Mononuclear cell (primary cell): Measurements from ENCODE around the gene PJA1. TPM values are rescaled to one million over a fixed set of nuclear protein-coding genes. Genes with fewer than 3 reads are reported as not detected.

Source experiments
- H3K27me3 ChIP-seq: 2 replicates; pipeline ENCODE4 v1.6.0; 2011; ENCODE audit warnings: low read length, control low read depth; ENCODE audit not compliant: insufficient read depth
- H3K4me1 ChIP-seq: 2 replicates; pipeline ENCODE4 v1.5.1; 2011; ENCODE audit warnings: mild to moderate bottlenecking, low read length, control low read depth; ENCODE audit not compliant: insufficient read depth
- H3K4me3 ChIP-seq: 2 replicates; pipeline ENCODE4 v1.5.1; 2011; ENCODE audit warnings: mild to moderate bottlenecking, low read length, moderate library complexity
- H3K9me3 ChIP-seq: 2 replicates; pipeline ENCODE4 v1.5.1; 2011; ENCODE audit warnings: low read depth, mild to moderate bottlenecking, control low read depth, low read length
- total RNA-seq: library from RNA; depleted of rRNA; stranded (reverse); fragments of >200 nt; gene quantifications from one replicate; pipeline ENCODE4 v1.2.3, GENCODE V29; 2012

Gene PJA1, protein sequence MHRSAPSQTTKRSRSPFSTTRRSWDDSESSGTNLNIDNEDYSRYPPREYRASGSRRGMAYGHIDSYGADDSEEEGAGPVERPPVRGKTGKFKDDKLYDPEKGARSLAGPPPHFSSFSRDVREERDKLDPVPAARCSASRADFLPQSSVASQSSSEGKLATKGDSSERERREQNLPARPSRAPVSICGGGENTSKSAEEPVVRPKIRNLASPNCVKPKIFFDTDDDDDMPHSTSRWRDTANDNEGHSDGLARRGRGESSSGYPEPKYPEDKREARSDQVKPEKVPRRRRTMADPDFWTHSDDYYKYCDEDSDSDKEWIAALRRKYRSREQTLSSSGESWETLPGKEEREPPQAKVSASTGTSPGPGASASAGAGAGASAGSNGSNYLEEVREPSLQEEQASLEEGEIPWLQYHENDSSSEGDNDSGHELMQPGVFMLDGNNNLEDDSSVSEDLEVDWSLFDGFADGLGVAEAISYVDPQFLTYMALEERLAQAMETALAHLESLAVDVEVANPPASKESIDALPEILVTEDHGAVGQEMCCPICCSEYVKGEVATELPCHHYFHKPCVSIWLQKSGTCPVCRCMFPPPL
- total RNA-seq, result 15.8 TPM

- Histone ChIP-seq H3K4me1 (no peaks in the 10 kb centered on the region), H3K27me3 (no peaks in the 10 kb centered on the region), H3K4me3 (peak within 1 kb of the TSS; percentile 52), H3K9me3 (no peaks in the 10 kb centered on the region)
Measured at GRCh38 chrX:69165087-69165651, at the start of gene PJA1. TSS of gene PJA1 (minus strand) at chrX:69165453. CDS start at chrX:69163073, 2,380 bp downstream.

DNA sequence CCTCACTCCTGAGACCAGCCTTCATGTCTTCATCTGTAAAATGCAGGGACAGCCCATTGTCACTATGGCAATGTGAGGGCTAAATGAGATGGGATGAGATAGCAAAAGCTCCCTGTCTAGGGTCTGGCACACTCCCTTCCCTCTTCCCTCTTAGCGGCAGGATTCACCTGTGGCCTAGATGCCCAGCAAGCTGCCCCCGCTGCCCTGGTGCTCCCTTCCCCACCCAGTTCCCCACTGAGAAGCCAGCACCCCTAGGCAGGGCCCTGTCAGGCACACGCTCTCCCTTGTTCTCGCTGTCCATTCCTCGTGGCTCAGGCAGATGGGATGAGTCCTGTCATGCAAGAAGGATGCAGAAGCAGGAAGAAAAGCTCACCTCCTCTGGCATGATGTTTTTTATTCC, 49.2 kb upstream of the PJA1 start:
- Histone ChIP-seq H3K4me1 (no peaks in the 10 kb centered on the region), H3K27me3 (no peaks in the 10 kb centered on the region), H3K9me3 (no peaks in the 10 kb centered on the region), H3K4me3 (no peak overlapping the region)

GRCh38 chrX:69211701-69212100, 46.4 kb upstream of the PJA1 start:
- Histone ChIP-seq H3K9me3 (no peaks in the 10 kb centered on the region), H3K27me3 (no peaks in the 10 kb centered on the region), H3K4me1 (no peaks in the 10 kb centered on the region), H3K4me3 (no peak overlapping the region)

GRCh38 chrX:69210581-69210980, 45.3 kb upstream of the PJA1 start:
- no peaks in the 10 kb centered on the region for H3K9me3 ChIP-seq
- no peaks in the 10 kb centered on the region for H3K27me3 ChIP-seq
- no peak overlapping the region for H3K4me3 ChIP-seq
- H3K4me1 ChIP-seq, result no peaks in the 10 kb centered on the region

GRCh38 chrX:69207216-69207615, 42.0 kb upstream of the PJA1 start:
- Histone ChIP-seq H3K9me3 (no peaks in the 10 kb centered on the region), H3K27me3 (no peaks in the 10 kb centered on the region), H3K4me3 (no peak overlapping the region), H3K4me1 (no peaks in the 10 kb centered on the region)

DNA sequence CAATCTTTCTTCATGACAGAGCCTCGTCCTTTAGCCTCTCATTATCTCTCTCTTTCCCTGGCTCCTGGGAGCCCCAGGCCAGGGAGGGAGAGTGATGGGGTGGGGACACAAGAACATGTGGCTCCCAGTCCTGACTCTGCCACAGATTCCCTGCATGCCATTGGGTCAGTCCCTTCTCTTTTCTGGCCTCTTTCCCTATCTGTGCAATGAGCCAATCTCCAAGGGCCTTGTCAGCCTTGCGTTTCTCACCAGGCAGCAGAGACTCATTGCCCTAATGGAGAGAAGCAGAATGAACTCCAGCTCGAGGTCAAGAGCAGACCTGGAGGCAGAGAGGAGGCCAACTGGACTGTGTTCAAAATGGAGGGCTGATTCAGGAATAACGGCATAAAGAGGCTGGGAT, 38.4 kb upstream of the PJA1 start:
- no peaks in the 10 kb centered on the region for H3K27me3 ChIP-seq
- no peak overlapping the region for H3K4me3 ChIP-seq
- no peaks in the 10 kb centered on the region for H3K9me3 ChIP-seq
- no peaks in the 10 kb centered on the region for H3K4me1 ChIP-seq

GRCh38 chrX:69197690-69198089, 32.4 kb upstream of the PJA1 start:
- H3K4me1 ChIP-seq, result no peaks in the 10 kb centered on the region
- H3K9me3 ChIP-seq, result no peaks in the 10 kb centered on the region
- H3K27me3 ChIP-seq, result no peaks in the 10 kb centered on the region
- no peak overlapping the region for H3K4me3 ChIP-seq

DNA sequence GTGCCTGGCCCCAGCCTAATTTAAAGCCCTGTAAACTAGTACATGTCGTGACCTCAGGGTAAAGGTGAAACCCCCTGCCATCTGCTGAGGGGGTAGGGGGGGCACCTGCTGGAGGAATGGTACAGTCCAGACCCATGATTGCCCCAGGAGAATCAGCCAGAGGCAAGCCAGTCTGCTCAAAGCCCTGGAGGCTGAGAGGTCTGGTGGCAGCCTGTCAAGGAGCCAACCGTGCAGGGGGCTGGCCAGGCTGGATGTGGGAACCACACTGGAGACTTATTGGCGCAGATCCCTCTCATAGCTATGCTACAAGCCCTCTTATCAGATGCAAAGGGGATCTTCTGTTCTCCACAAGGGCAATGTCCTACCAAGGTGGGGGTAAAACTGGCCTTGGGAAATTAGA, 31.4 kb upstream of the PJA1 start:
- Histone ChIP-seq H3K4me3 (no peak overlapping the region), H3K27me3 (no peaks in the 10 kb centered on the region), H3K9me3 (no peaks in the 10 kb centered on the region), H3K4me1 (no peaks in the 10 kb centered on the region)

GRCh38 chrX:69195810-69196209, 30.6 kb upstream of the PJA1 start:
- Histone ChIP-seq H3K9me3 (no peaks in the 10 kb centered on the region), H3K4me1 (no peaks in the 10 kb centered on the region), H3K4me3 (no peak overlapping the region), H3K27me3 (no peaks in the 10 kb centered on the region)

DNA sequence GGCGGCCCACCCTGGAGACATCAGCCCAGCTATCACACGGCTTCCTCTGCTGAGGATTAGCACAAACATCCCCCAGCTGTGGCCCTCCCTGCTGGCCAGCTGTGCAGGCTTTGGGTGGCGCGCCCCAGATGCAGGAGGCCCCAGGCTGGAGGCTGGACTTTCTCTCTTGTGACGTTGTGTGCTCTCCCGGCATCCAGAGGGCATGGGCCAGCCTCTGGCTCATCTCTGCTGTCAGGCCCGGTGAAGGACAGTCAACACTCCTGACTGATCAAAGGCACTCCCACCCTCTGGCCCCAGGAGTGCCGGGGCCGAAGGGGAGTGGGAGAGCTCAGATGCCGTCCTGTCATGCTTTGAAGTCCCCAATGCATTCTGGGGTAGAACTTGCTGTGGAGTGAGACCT, 29.9 kb upstream of the PJA1 start:
- Histone ChIP-seq H3K27me3 (no peaks in the 10 kb centered on the region), H3K4me3 (no peak overlapping the region), H3K9me3 (no peaks in the 10 kb centered on the region), H3K4me1 (no peaks in the 10 kb centered on the region)

GRCh38 chrX:69192603-69193002, 27.4 kb upstream of the PJA1 start:
- Histone ChIP-seq H3K9me3 (no peaks in the 10 kb centered on the region), H3K4me3 (no peak overlapping the region), H3K27me3 (no peaks in the 10 kb centered on the region), H3K4me1 (no peaks in the 10 kb centered on the region)

GRCh38 chrX:69189576-69190371, 24.5 kb upstream of the PJA1 start:
- Histone ChIP-seq H3K4me3 (no peak overlapping the region), H3K9me3 (no peaks in the 10 kb centered on the region), H3K27me3 (no peaks in the 10 kb centered on the region), H3K4me1 (no peaks in the 10 kb centered on the region)

GRCh38 chrX:69186651-69187050, 21.4 kb upstream of the PJA1 start:
- H3K4me3 ChIP-seq, result no peak overlapping the region
- H3K27me3 ChIP-seq, result no peaks in the 10 kb centered on the region
- H3K9me3 ChIP-seq, result no peaks in the 10 kb centered on the region
- no peaks in the 10 kb centered on the region for H3K4me1 ChIP-seq

- Histone ChIP-seq H3K9me3 (no peaks in the 10 kb centered on the region), H3K27me3 (no peaks in the 10 kb centered on the region), H3K4me1 (no peaks in the 10 kb centered on the region), H3K4me3 (no peak overlapping the region)
Measured at GRCh38 chrX:69185886-69186285, 20.6 kb upstream of the PJA1 start.

DNA sequence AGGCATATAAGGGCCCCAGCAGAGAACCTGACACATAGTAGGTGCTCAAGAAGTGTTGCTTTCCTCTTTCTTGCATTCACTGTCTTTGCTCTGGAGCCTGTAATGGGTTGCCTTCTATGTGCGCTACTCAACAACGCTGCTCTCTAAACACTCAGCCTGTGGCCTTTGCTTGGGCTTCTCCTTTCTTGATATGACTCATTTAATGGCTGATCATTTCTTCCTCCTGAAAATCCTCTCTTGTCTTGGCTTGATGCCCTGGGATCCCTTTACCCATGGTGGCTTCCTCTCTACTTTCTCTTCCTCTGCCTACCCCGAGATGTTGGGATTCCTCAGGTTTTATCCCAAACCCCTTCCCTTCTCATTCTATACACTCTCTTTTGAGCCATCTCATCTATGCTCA, 19.9 kb upstream of the PJA1 start:
- Histone ChIP-seq H3K27me3 (no peaks in the 10 kb centered on the region), H3K9me3 (no peaks in the 10 kb centered on the region), H3K4me1 (no peaks in the 10 kb centered on the region), H3K4me3 (no peak overlapping the region)
